Skin of body (tissue), 2 donors: ENCODE results near the gene SMAD4. TPM values are rescaled to one million over a fixed set of nuclear protein-coding genes. Genes with fewer than 3 reads are reported as not detected.
"Not testable (repeated sequence)": the region's sequence is repeated elsewhere in the genome, so short reads cannot be mapped to it uniquely, and the experiment has no call there.

Source experiments
- DNase-seq: peaks from one replicate; lab custom pipeline; 2025; lab: John Stamatoyannopoulos, UW
- total RNA-seq: library from RNA; depleted of rRNA; stranded (reverse); fragments of >200 nt; gene quantifications from one replicate; pipeline ENCODE4 v1.2.3, GENCODE V29; 2014

SMAD4 gene
- 60.3 TPM for total RNA-seq

- DNase-seq: peak; percentile 96
These were observed at the start of gene SMAD4 for GRCh38 chr18:51029694-51030536. Gene SMAD4, plus strand, starts transcription at chr18:51030213. Its CDS starts 16,834 bp downstream, at chr18:51047047.

GRCh38 chr18:50981381-50981780 is 48.6 kb upstream of the SMAD4 start:
- DNase-seq: no peak

GRCh38 chr18:50982086-50982801 is 47.8 kb upstream of the SMAD4 start:
- no peak for DNase-seq

DNA sequence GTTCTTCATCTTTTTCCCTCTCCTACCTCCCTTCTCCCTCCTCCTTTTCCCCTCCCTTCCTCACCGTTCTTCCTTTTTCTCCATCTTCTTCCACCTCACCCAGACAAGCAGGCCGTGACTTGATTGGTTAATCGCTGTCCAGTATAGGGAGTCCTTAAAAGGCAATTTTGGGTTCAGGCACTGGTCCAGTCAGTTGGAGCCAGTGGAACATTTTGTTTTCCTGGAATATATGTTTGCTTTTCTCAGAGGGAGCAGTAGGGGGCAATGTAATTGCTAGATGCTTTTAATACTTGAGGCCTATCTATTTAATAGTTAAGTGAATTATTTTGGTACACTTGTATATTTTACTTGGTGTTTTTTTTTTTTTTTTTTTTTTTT is 47.2 kb upstream of the SMAD4 start:
- no peak for DNase-seq

DNA sequence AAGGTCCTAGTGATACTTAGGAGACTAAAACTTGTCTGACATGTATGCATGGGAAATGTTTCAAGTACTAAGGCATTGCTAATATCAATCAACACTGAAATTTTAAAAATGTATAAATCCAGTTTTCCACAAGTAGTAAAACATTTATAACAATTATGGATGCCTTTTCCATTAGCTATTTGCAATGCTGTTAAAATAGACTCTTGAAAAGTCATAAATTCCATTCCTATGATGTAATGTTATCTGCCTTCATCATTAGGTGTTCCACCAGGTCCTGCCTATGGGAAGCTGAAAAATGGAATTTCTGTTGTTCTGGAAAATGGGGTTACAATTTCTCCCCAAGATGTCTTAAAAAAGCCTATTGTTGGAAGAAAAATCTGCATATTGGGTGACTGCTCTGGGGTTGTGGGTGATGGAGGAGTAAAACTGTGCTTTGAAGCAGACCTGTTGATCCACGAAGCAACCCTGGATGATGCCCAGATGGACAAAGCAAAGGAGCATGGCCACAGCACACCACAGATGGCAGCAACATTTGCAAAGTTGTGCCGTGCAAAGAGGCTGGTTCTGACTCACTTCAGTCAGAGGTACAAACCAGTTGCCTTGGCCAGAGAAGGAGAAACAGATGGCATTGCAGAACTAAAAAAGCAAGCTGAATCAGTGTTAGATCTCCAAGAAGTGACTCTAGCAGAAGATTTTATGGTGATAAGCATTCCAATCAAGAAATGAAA is 43.5 kb upstream of the SMAD4 start:
- no peak for DNase-seq

DNA sequence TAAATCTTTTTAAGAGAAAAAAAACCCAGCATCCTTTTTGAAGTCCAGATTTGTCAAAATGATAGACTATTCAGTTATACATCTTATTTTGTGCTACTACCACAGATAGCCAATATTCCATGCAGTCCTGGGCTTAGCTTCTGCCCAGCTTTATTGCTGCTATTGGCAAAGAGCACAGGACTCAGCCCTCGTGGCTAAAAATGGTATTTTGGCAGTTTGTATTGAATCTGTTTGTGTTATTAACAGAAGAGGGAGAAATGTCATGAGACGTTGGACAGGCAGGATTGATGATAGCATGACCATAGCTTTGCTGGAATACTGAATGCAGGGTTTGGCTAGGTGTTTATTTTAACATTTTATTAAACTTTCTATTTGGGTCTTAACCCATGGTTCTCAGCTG is 42.8 kb upstream of the SMAD4 start:
- no peak for DNase-seq

GRCh38 chr18:50989711-50990110 is 40.3 kb upstream of the SMAD4 start:
- no peak for DNase-seq

DNA sequence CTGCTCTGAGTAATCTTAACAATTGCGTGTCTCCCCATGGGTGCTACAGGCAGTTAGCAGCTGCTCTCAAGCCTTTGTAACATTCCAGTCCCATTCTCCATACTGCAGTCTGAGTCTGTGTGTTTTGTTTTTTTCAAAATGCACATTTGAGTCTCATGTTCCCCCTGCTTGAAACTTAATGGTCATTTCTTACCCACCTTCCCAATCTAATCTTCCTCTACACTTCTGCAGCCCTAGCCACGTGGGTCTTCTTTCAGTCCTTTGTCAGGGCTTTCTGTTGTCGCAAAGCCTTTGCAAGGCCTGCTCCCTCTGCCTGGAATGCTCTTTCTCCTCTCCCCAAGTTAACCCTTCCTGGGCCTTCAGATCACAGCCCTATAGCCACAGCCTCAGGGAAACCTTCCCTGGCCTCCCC is 37.7 kb upstream of the SMAD4 start:
- DNase-seq: no peak

DNA sequence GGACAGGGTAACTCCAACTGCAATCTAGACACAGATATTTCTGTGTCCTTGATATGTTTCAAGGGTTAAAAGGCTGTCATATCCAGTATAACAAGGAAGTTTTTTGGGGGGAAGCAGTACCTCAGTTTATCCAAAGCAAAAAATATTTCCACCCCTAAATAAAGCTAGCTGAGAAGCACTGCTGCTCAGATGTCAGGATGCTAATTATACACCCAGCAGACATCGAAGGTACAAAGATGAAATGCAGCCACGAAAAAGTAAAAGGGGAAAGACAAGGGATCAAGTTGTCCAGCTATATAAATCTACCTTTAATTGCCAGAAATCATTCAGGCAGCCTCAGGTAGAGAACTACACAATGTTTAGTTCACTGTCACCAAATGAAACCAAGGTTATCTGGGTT is 36.0 kb upstream of the SMAD4 start:
- no peak for DNase-seq

DNA sequence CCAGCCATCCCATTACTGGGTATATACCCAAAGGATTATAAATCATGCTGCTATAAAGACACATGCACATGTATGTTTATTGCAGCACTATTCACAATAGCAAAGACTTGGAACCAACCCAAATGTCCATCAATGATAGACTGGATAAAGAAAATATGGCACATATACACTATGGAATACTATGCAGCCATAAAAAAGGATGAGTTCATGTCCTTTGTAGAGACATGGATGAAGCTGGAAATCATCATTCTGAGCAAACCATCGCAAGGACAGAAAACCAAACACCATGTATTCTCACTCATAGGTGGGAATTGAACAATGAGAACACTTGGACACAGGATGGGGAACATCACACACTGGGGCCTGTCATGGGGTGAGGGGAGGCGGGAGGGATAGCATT is 26.8 kb upstream of the SMAD4 start:
- not testable (repeated sequence) for DNase-seq

DNA sequence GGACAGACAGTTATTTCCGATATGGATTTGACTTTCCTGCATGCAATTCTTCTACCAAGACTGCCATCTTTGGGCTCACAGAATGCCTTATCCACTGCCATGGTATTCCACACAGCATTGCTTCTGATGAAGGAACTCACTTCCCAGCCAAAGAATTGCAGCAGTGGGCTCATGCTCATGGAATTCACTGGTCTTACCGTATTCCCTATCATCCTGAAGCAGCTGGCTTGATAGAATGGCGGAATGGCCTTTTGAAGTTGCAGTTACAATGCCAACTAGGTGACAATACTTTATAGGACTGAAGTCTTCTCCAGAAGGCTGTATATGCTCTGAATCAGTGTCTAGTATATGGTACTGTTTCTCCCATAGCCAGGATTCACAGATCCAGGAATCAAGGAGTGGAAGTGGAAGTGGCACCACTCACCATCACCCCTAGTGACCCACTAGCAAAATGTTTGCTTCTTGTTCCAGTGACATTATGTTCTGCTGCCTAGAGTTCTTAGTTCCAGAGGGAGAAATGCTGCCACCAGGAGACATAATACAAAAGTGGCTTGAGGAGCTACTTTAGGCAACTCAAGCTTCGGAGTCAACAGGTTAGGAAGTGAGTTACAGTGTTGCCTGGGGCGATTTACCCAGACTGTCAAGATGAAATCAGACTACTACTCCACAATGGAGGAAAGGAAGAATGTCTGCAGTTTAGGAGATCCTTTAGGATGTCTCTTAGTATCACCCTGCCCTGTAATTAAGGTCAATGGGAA is 23.8 kb upstream of the SMAD4 start:
- no peak for DNase-seq

GRCh38 chr18:51006948-51007789 is 22.8 kb upstream of the SMAD4 start:
- DNase-seq: no peak

DNA sequence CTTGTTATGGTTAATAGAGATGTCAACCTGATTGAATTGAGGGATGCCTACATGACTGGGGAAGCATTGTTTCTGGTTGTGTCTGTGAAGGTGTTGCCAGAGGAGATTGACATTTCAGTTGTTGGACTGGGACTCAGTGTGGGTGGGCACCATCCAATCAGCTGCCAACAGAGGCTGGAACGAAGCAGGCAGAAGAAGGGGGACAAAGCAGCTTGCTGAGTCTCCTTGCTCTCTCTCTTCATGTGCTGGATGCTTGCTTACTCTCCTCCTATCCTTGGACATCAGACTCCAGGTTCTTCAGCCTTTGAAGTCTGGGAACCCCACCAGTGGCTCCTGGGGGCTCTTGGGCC is 22.2 kb upstream of the SMAD4 start:
- DNase-seq: no peak

DNA sequence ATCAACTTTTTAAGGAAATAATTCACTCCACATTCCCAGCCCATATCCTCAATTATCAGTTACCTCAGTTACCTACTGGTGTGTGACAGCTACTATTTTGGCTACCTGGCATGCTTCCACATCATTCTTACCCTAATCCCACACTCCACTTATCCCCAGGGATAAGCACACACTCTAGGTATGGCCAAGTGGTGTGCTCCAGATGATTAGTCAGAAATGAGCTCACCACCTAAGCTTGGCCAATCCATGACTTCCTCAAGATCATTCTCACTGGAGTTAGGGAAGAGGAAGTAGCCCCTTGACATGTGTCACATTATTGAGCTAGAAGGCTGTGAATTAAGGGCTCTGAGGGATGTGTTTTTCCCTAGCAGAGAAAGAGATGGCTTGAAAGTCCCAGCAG is 20.9 kb upstream of the SMAD4 start:
- no peak for DNase-seq

DNA sequence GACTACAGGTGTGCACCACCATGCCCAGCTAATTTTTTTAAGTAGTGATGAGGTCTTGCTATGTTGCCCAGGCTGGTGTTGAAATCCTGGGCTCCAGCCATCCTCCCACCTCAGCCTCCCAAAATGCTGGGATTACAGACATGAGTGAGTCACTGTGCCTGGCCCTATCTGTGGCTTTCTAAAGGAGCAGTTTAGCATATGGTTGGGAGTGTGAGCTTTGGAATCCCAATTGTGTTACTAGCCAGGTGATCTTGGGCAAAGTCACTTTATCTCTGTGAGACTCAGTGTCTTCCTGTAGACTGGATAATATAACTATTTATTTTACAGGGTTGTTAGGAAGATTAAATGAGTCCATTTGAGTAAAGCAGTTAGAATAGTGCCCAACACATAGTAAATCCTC is 19.8 kb upstream of the SMAD4 start:
- DNase-seq: no peak

DNA sequence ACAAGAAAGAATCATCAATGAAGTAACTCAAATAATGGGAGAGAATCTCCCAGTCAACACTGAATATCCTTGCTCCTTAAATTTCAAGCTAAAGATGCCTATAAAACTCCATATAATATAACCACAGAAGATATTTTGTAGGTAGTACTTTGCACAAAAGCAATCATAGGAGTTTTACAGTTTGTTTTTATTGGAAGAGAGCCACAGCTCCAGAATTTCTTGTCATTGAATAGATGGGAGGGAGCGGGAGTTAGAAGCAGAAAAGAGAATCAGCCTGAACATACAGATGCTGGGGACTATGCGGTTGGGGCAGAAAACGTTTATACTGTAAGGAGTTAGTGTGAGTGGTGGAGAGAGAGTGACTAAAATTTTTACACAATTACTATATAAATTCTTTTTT is 18.3 kb upstream of the SMAD4 start:
- no peak for DNase-seq

DNA sequence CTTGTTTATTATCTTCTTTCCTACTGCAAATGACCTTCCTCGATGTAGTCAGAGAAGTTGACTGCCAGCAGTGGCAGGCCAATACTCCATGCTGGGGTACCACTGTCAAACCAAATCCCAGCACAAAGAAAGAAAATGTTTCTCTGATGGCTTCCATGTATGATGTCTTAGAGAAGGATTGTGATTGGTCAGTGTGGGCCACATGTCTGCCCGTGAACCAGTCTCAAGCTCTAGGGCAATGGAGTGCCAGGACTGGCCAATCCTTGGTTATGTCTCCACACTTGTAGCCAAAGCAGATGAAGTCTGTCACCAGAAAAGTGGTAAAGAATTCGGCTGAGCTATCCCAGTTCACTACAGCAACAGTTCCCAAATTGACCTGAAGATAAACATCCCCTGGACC is 17.6 kb upstream of the SMAD4 start:
- no peak for DNase-seq

DNA sequence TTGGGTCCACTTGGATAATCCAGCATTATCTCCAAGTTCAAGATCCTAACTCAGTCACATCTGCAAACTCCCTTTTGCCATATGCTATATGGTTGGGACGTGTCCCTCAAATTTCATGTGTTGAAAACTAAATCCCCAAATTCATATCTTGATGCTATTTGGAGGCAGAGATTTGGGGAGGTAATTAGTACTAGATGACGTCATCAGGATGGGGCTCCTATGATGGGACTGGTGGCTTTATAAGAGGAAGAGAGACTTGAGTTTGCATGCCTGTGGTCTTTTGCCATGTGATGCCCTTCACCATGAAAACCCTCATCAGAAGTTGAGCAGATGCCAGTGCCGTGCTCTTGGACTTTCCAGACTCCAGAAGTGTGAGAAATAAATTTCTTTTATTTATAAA is 16.8 kb upstream of the SMAD4 start:
- no peak for DNase-seq

DNA sequence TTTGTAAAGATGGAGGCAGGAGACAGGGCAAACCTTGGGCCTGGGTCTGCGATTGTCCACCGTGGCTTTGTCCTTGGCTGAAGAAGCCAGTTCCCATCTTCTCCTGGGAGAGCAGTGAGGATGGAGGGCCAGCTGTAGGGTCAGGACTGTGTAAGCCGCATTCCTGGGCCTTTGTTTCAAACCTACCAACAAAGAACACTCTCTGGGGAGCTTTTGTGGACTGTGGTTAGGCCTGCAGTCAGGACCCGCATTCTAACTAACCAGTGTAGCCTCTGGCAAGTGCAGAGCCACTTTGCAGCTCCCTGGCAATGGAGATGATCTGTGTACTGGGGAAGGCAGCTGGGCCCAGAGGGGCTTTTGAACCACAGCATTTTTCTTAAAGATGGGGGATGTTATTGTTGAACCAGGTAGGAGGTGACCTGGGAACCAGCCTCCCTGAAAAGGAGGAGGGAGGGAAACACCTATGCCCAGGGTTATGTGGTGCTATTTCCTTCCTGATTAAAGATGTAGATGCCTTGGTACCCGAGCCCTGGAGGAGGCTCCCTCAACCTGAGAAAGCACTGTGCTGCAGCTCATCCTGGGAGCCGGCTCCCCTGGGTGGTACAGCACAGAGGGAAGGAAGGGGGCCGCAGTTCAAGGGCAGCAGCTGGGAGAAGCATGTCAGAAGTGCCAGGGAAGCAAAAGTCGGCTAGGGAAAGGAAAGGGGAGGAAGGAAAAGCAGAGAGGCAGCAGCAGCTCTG is 12.7 kb upstream of the SMAD4 start:
- DNase-seq: no peak

GRCh38 chr18:51020536-51020935 is 9.5 kb upstream of the SMAD4 start:
- DNase-seq: no peak
